Endothelial cell of umbilical vein (primary cell): ENCODE results near the gene RTEL1. TPM values are rescaled to one million over a fixed set of nuclear protein-coding genes. Genes with fewer than 3 reads are reported as not detected.

Source experiments
- BruUV-seq: library from RNA; stranded (reverse); fragments of 400-500 nt; replicated peaks from 2 replicates; lab custom pipeline; 2021; lab: Mats Ljungman, UMichigan
- CTCF ChIA-PET: fragments of 300-600, 350-600 bp; sonication (Branson Sonifier 250); formaldehyde crosslinking; loops from one replicate; lab custom pipeline; 2021; ENCODE audit warnings: antibody characterized with exemption, inconsistent platforms; lab: Charles Lee
- POLR2A ChIA-PET: fragments of 300-600, 350-600 bp; sonication (Branson Sonifier 250); formaldehyde crosslinking; loops from one replicate; lab custom pipeline; 2021; ENCODE audit warnings: antibody characterized with exemption, inconsistent platforms; lab: Charles Lee
- DNase-seq: peaks from one replicate; pipeline ENCODE4 v3.0.0-alpha.2; 2011; ENCODE audit warnings: low read depth, low spot score
- FAIRE-seq: peaks from 2 replicates; lab custom pipeline; 2011; peaks lifted over from hg19 to GRCh38; lab: Jason Lieb, UNC
- H2AFZ ChIP-seq: 2 replicates; pipeline ENCODE4 v1.6.0; 2012; ENCODE audit warnings: low read depth, low read length, control low read depth, inconsistent platforms
- H3K27ac ChIP-seq: 2 replicates; pipeline ENCODE4 v1.5.1; 2011; ENCODE audit warnings: low read depth, mild to moderate bottlenecking, control low read depth, low read length, moderate library complexity; ENCODE audit not compliant: insufficient read depth
- H3K27me3 ChIP-seq, 2 experiments: 2 replicates each; pipeline versions ENCODE4 v1.6.0 to v1.6.1; 2011; ENCODE audit warnings: low read length in 2 of 2, mixed read lengths in 1 of 2; ENCODE audit not compliant: control insufficient read depth in 2 of 2, insufficient read depth in 2 of 2
- H3K36me3 ChIP-seq, 2 experiments: 2 replicates in 1 of 2; 3 replicates in 1 of 2; pipeline ENCODE4 v1.5.1; 2011; ENCODE audit warnings: low read length in 2 of 2, mild to moderate bottlenecking in 1 of 2, moderate library complexity in 1 of 2; ENCODE audit not compliant: control insufficient read depth in 2 of 2, insufficient read depth in 2 of 2; ENCODE audit errors: extremely low read depth in 1 of 2
- H3K4me1 ChIP-seq: 3 replicates; pipeline ENCODE4 v1.5.1; 2011; ENCODE audit warnings: mild to moderate bottlenecking, low read length; ENCODE audit not compliant: control insufficient read depth, insufficient read depth; ENCODE audit errors: extremely low read depth
- H3K4me2 ChIP-seq: 2 replicates; pipeline ENCODE4 v1.6.1; 2011; ENCODE audit warnings: low read length, control low read depth, mixed read lengths; ENCODE audit not compliant: insufficient read depth
- H3K4me3 ChIP-seq, 3 experiments: fragments of 200-600 bp in 1 of 3; sonication (generic), shearing (Covaris generic) in 1 of 3; replicated peaks in 1 of 3; 2 replicates each; pipeline ENCODE4 v1.5.1; 2011 to 2016; ENCODE audit warnings: control low read depth in 3 of 3, low read length in 3 of 3, mild to moderate bottlenecking in 2 of 3, inconsistent platforms in 1 of 3, low read depth in 1 of 3, moderate library complexity in 1 of 3; ENCODE audit not compliant: insufficient read depth in 1 of 3
- H3K79me2 ChIP-seq: 2 replicates; pipeline ENCODE4 v1.6.0; 2012; ENCODE audit warnings: low read length, inconsistent platforms; ENCODE audit not compliant: control insufficient read depth, insufficient read depth
- H3K9ac ChIP-seq: replicated peaks from 2 replicates; pipeline ENCODE3; 2011; ENCODE audit warnings: low read length, control low read depth; ENCODE audit not compliant: insufficient read depth; ENCODE audit errors: extremely low read depth
- H3K9me1 ChIP-seq: replicated peaks from 3 replicates; pipeline ENCODE4 v1.6.0; 2011; ENCODE audit warnings: mild to moderate bottlenecking, low read length; ENCODE audit not compliant: control insufficient read depth, insufficient read depth; ENCODE audit errors: extremely low read depth
- H3K9me3 ChIP-seq: replicated peaks from 2 replicates; pipeline ENCODE4 v1.5.1; 2012; ENCODE audit warnings: low read length, inconsistent platforms; ENCODE audit not compliant: control insufficient read depth, insufficient read depth
- H4K20me1 ChIP-seq: replicated peaks from 2 replicates; pipeline ENCODE3; 2011; ENCODE audit warnings: mild to moderate bottlenecking, low read length; ENCODE audit not compliant: control insufficient read depth, insufficient read depth; ENCODE audit errors: extremely low read depth
- EZH2 ChIP-seq: IDR thresholded peaks from 2 replicates; pipeline ENCODE4 v1.6.1; 2012; ENCODE audit warnings: borderline replicate concordance, low read depth, mild to moderate bottlenecking, moderate library complexity, low read length, inconsistent platforms; ENCODE audit not compliant: severe bottlenecking
- POLR2A ChIP-seq: IDR thresholded peaks from 2 replicates; pipeline ENCODE4 v1.6.1; 2012; ENCODE audit warnings: low read depth, mild to moderate bottlenecking, control low read depth, low read length
- POLR2AphosphoS5 ChIP-seq: IDR thresholded peaks from 2 replicates; pipeline ENCODE4 v1.6.1; 2012; ENCODE audit warnings: low read depth, mild to moderate bottlenecking, control low read depth, low read length, moderate library complexity; ENCODE audit not compliant: insufficient read depth
- dilution Hi-C: fragments of 300-500 bp; cut with MboI; formaldehyde crosslinking; loops from one replicate; pipeline ENCODE4 v1.15.0; 2019; ENCODE audit warnings: low sequenced_read_pairs; ENCODE audit not compliant: extremely low pct_ligation_motif_present
- intact Hi-C: fragments of 100-400 bp; cut with micrococcal nuclease; formaldehyde crosslinking; loops from one replicate; pipeline ENCODE4 v1.10.0; 2022
- polyA plus RNA-seq, 4 experiments: library from polyadenylated mRNA; depleted of rRNA in 3 of 4; stranded (reverse) in 3 of 4; unstranded in 1 of 4; fragments of >200 nt; gene quantifications; 2 replicates each; pipeline versions ENCODE4 v1.2.1 to v1.2.3, GENCODE V29; 2011 to 2012; ENCODE audit warnings: missing spikeins in 1 of 4
- total RNA-seq: library from RNA; stranded (reverse); gene quantifications from 2 replicates; pipeline ENCODE4 v1.2.3, GENCODE V29; 2021
- TF ChIP-seq, protein P1 (sequence below), 2 donors: IDR thresholded peaks; 1 replicate in 1 of 2; 2 replicates in 1 of 2; pipeline ENCODE4 v1.5.1; 2011; ENCODE audit warnings: low read length in 2 of 2, mild to moderate bottlenecking in 2 of 2, moderate library complexity in 2 of 2, control low read depth in 1 of 2, inconsistent platforms in 1 of 2, low read depth in 1 of 2; ENCODE audit not compliant: insufficient read depth in 1 of 2; ENCODE audit errors: extremely low read depth in 1 of 2
- TF ChIP-seq, protein P2 (sequence below): IDR thresholded peaks from 2 replicates; pipeline ENCODE4 v1.6.1; 2011; ENCODE audit not compliant: insufficient read depth, insufficient read length

RTEL1 gene
- total and polyA plus RNA-seq, 2 donors (not counting 3 experiments of a cell fraction or from before 2014, with no cell fraction given) = 17.0 to 44.9 TPM

DNA sequence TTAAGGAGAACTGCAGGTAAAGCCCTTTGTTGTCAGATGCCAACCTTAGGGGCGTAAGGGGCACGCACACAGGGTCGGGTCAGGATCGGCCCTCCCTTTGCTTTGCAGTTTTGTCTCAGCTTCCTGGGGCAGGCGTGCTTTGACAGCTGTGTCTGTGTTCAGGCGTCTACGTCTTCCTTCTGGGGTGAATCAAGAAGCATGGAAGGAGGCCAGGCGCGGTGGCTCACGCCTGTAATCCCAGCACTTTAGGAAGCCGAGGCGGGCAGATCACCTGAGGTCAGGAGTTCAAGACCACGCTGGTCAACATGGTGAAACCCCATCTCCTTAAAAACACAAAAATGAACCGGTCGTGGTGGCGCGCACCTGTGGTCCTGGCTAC is 51.0 kb downstream of the RTEL1 start:
- H3K27me3 ChIP-seq = no peaks in the 10 kb centered on the region

More for the DNA sequence above, 51.0 kb downstream of the RTEL1 start:
- H3K4me1 ChIP-seq = peaks cover 14% of the 10 kb centered on the region
- H3K4me2 ChIP-seq = peak overlapping the region; percentile 64
- H3K27ac ChIP-seq = no peak overlapping the region
- CTCF ChIA-PET = interaction anchor here (1.9 to 2.8 kb wide), 3 partner anchors 10 to 51 kb away, joined by 4 to 8 read pairs (median 7); partner anchors contain the start of gene RTEL1
- H3K79me2 ChIP-seq = peaks cover 74% of the 10 kb centered on the region
- no peak overlapping the region for H3K9ac ChIP-seq
- dilution Hi-C loops = no loop called here
- peaks cover 13 to 28% of the 10 kb centered on the region in 2 experiments for H3K36me3 ChIP-seq
- DNase-seq (no peak), FAIRE-seq (no peak)
- peak overlapping the region in 2 of 3 experiments; percentile 62 to 77 for H3K4me3 ChIP-seq
- intact Hi-C loops = loop anchor here (5.0 kb wide), 2 partner anchors 82 to 248 kb away; partner anchors contain the start of genes GMEB2 and UCKL1
- no peak for TF ChIP-seq POLR2A
- no peak for TF ChIP-seq EZH2
- TF ChIP-seq, protein P1, sequence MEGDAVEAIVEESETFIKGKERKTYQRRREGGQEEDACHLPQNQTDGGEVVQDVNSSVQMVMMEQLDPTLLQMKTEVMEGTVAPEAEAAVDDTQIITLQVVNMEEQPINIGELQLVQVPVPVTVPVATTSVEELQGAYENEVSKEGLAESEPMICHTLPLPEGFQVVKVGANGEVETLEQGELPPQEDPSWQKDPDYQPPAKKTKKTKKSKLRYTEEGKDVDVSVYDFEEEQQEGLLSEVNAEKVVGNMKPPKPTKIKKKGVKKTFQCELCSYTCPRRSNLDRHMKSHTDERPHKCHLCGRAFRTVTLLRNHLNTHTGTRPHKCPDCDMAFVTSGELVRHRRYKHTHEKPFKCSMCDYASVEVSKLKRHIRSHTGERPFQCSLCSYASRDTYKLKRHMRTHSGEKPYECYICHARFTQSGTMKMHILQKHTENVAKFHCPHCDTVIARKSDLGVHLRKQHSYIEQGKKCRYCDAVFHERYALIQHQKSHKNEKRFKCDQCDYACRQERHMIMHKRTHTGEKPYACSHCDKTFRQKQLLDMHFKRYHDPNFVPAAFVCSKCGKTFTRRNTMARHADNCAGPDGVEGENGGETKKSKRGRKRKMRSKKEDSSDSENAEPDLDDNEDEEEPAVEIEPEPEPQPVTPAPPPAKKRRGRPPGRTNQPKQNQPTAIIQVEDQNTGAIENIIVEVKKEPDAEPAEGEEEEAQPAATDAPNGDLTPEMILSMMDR (IDR thresholded peaks at IDR 0.05; ENCODE audit: extremely low read depth in 1 of 2, insufficient read depth in 1 of 2, low read depth in 1 of 2, low read length in 2 of 2) = no peak
- TF ChIP-seq, protein P2, sequence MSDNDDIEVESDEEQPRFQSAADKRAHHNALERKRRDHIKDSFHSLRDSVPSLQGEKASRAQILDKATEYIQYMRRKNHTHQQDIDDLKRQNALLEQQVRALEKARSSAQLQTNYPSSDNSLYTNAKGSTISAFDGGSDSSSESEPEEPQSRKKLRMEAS = no peak
- TF ChIP-seq POLR2AphosphoS5 = no peak
- H3K9me1 ChIP-seq = no peaks in the 10 kb centered on the region
- POLR2A ChIA-PET = no interaction called here
- BruUV-seq = no TSS peak
- no peaks in the 10 kb centered on the region for H3K9me3 ChIP-seq
- H4K20me1 ChIP-seq = no peaks in the 10 kb centered on the region
- H2AFZ ChIP-seq = no peak overlapping the region
